Epithelial cell of prostate (primary cell): ENCODE data around the gene VPS11.

Source experiments
- DNase-seq: peaks from one replicate; pipeline ENCODE4 v3.0.0-alpha.2; 2011; ENCODE audit warnings: low read depth, low spot score
- H3K27ac ChIP-seq: fragments of 450-650 bp; 2 replicates; pipeline ENCODE4 v1.5.1; 2017; ENCODE audit warnings: mild to moderate bottlenecking

VPS11 gene

GRCh38 chr11:119065369-119065768 is 2.2 kb upstream of the VPS11 start:
- no peak overlapping the region for H3K27ac ChIP-seq
- DNase-seq, result no peak

- H3K27ac ChIP-seq, result no peak overlapping the region
- no peak for DNase-seq
These were observed 10.2 kb downstream of the VPS11 start for GRCh38 chr11:119077839-119078238.

GRCh38 chr11:119078675-119079420 is 11.2 kb downstream of the VPS11 start:
- H3K27ac ChIP-seq, result no peak overlapping the region
- no peak for DNase-seq

- H3K27ac ChIP-seq, result no peak overlapping the region
- no peak for DNase-seq
These were observed 14.2 kb downstream of the VPS11 start for GRCh38 chr11:119081682-119082260.

GRCh38 chr11:119084663-119085436 is 17.2 kb downstream of the VPS11 start, which contains the start of gene HMBS:
Gene HMBS, plus strand, starts transcription at chr11:119084881. Its CDS starts 153 bp downstream, at chr11:119085034.
- H3K27ac ChIP-seq, result peak within 1 kb of the TSS; percentile 69
- DNase-seq, result peak; percentile 59

GRCh38 chr11:119085437-119085847 is 17.8 kb downstream of the VPS11 start:
- DNase-seq, result no peak
- H3K27ac ChIP-seq, result peak overlapping the region; percentile 69

GRCh38 chr11:119087123-119087522 is 19.5 kb downstream of the VPS11 start:
- H3K27ac ChIP-seq, result no peak overlapping the region
- no peak for DNase-seq

- H3K27ac ChIP-seq, result no peak overlapping the region
- DNase-seq, result no peak
These were observed 20.2 kb downstream of the VPS11 start for GRCh38 chr11:119087747-119088241.

- H3K27ac ChIP-seq, result no peak overlapping the region
- DNase-seq, result no peak
These were observed 20.8 kb downstream of the VPS11 start for GRCh38 chr11:119088406-119088805.

GRCh38 chr11:119089319-119089718 is 21.7 kb downstream of the VPS11 start:
- no peak for DNase-seq
- H3K27ac ChIP-seq, result no peak overlapping the region

GRCh38 chr11:119091178-119091577 is 23.6 kb downstream of the VPS11 start:
- H3K27ac ChIP-seq, result no peak overlapping the region
- DNase-seq, result no peak

- H3K27ac ChIP-seq, result no peak overlapping the region
- DNase-seq, result no peak
These were observed 24.6 kb downstream of the VPS11 start for GRCh38 chr11:119091966-119092879.

- no peak for DNase-seq
- H3K27ac ChIP-seq, result peak overlapping the region; percentile 77
These were observed 25.5 kb downstream of the VPS11 start for GRCh38 chr11:119092880-119093842.

GRCh38 chr11:119093942-119094815 is 26.6 kb downstream of the VPS11 start:
- DNase-seq, result no peak
- peak overlapping the region; percentile 77 for H3K27ac ChIP-seq

GRCh38 chr11:119094816-119095065 is 27.1 kb downstream of the VPS11 start:
- H3K27ac ChIP-seq, result peak overlapping the region; percentile 77
- DNase-seq, result peak; percentile 52

GRCh38 chr11:119095066-119095880 is 27.7 kb downstream of the VPS11 start:
- peak; percentile 98 for DNase-seq
- peak overlapping the region; percentile 77 for H3K27ac ChIP-seq

- no peak overlapping the region for H3K27ac ChIP-seq
- no peak for DNase-seq
These were observed 32.1 kb downstream of the VPS11 start for GRCh38 chr11:119099711-119100110.
